ENCODE data around the gene KRTAP4-2.
"Not testable (repeated sequence)": the region's sequence is repeated elsewhere in the genome, so short reads cannot be mapped to it uniquely, and the experiment has no call there.

The KRTAP4-2 gene

DNA sequence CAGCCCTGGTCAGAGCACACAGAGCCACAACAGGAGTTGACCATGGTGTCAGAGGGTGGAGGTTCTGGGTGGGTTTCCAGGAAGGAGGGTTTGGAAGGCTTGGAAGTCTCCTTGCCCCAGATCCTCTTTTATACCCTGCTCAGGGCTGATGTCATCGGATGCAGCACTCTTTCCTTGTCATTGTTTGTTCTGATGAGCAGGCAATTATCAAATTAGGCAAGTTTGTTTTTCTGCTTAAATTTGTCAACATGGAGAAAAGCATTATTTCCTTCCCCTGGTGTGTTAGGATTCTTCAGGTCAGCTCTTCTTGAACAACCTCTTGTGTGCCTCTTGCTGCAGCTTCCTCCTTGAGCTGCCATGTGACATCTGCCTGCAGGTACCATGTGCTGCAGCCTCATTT lies 17.4 kb downstream of the KRTAP4-2 start, which contains the start of gene KRTAP4-4:
KRTAP4-4 (minus strand) TSS at position 101 of the 400 bp plus-strand sequence; CDS start at position 44, 57 bp downstream.
- DNase-seq (ENCODE audit: low read depth): no peak

GRCh38 chr17:41160190-41160589 lies 17.8 kb downstream of the KRTAP4-2 start:
- DNase-seq (ENCODE audit: low read depth): not testable (repeated sequence)

GRCh38 chr17:41153856-41154255 lies 24.2 kb downstream of the KRTAP4-2 start:
- no peak for DNase-seq (ENCODE audit: low read depth)

- no peak for DNase-seq (ENCODE audit: low read depth)
Observed at GRCh38 chr17:41151525-41151924, 26.5 kb downstream of the KRTAP4-2 start.

DNA sequence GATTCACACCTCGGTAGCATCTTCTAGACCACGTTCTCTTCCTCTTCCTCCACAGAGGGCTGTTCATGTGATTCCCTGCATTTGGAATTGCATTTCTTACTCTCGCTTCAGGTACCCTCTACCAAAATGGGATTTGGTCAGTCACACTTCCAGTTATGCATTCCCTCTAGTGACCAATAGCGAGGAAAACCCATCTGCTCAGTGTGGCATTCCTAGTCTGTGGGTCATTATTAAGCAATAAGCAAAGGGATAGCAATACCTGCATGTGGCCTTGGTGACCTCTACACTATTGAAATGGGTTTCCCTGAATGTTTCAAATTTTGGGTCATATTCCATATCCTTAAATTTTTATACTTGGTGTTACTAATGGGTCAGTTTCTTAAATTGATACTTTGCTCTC lies 28.0 kb downstream of the KRTAP4-2 start:
- DNase-seq (ENCODE audit: low read depth): no peak

DNA sequence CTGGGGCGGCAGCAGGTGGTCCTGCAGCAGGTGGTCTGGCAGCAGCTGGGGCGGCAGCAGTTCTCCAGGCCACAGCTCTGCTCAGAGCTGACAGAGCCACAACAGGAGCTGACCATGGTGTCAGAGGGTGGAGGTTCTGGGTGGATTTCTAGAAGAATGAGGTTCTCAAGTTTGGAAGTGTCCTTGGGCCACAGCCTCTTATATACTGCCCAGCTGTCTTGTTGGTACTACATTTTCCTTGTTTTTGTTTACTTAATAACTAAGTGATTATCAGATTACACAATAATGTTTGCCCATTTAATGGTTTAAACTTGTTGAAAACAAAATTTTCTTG lies 28.4 kb downstream of the KRTAP4-2 start, which contains the start of gene KRTAP4-5:
KRTAP4-5 (minus strand) TSS at position 174 of the 334 bp plus-strand sequence; CDS start at position 116, 58 bp downstream.
- DNase-seq (ENCODE audit: low read depth): no peak

DNA sequence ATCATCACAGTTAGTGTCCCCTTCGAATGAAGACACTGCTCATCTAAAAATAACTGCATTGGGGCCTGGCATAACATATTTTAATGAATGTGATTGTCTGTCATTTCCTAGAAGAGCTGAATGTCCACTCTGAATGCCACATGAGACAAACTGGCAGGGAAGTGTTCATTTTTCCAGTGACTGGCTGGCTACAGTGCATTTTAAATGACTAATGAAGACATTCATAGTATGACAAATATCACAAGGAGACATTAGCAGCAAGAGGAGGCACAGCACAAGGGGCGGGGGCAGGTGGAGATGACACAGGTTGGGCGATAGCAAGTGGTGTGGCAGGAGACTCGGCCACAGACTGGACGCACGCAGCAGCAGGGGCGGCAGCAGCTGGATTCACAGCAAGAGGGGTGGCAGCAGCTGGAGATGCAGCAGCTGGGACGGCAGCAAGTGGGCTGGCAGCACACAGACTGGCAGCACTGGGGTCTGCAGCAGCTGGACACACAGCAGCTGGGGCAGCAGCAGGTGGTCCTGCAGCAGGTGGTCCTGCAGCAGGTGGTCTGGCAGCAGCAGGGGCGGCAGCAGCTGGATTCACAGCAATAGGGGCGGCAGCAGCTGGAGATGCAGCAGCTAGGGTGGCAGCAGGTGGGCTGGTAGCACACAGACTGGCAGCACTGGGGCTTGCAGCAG lies 28.9 kb downstream of the KRTAP4-2 start:
- DNase-seq (ENCODE audit: low read depth): not testable (repeated sequence)

DNA sequence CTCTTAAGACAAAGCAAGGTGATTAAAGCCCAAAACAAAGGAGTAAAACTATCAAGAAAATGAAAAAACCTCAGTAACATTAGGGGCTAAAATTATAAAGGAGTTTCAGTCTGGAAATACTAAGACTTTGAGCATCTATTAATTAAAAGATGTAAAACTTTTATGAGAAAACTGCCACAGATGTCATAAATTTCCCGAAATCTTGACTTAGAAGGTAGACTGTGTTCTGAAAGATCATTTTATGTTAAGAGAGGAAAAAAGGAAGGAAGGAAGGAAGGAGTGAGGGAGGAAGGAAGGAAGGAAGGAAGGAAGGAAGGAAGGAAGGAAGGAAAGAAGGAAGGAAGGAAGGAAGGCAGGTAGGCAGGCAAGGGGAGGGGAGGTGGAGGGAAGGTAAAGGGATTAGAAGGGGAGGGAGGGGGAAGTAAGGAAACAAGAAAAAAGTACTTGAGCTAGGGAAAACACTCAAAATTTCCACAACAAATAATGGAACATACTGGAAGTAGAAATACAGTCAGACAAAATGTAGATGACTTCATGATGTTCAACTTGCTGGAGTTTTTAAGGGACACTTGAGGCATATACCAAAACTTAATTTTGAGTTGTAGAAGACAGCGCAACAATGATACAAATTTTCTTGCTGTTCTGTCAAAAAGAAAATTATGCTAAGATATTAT lies 30.4 kb downstream of the KRTAP4-2 start:
- DNase-seq (ENCODE audit: low read depth): no peak

GRCh38 chr17:41145261-41145660 lies 32.8 kb downstream of the KRTAP4-2 start:
- DNase-seq (ENCODE audit: low read depth): no peak

DNA sequence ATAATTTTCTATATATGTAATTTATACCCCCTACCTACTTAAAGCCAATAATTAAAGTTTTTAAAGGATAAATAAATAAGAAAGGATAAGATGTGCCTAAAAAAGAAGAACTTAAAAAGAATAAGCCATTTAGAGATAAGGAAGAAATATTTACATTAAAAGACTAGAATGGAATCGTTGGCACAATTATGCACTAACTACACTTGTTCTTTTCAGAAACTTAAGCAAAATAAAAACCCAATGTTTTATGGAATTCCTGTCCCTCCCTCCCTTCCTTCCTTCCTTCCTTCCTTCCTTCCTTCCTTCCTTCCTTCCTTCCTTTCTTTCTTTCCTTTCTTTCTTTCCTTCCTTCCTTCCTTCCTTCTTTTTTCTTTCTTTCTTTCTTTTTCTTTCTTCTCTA lies 33.2 kb downstream of the KRTAP4-2 start:
- DNase-seq (ENCODE audit: low read depth): no peak

DNA sequence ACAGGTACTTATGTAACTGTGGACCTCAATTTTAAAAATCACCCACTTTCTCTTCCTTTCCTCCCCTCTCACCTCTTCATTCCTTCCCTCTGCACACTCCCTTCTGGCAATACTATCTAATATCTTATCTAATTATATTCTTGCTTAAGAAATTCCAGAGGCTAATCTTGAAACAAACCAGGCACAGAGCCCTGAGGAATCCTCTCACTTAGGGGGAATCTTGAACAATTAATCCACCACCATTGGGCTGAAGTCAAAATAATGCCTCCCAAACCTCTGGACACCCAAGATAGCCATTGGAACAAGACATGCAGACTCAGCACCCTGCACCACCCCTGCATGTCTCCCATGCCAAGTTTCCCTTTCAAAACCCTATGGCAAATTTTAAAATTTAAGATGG lies 36.7 kb downstream of the KRTAP4-2 start:
- DNase-seq (ENCODE audit: low read depth): no peak

GRCh38 chr17:41140360-41141131 lies 37.5 kb downstream of the KRTAP4-2 start, which contains the start of gene KRTAP4-6:
Gene KRTAP4-6, minus strand, starts transcription at chr17:41140544. Its CDS starts 57 bp downstream, at chr17:41140487.
- no peak for DNase-seq (ENCODE audit: low read depth)

DNA sequence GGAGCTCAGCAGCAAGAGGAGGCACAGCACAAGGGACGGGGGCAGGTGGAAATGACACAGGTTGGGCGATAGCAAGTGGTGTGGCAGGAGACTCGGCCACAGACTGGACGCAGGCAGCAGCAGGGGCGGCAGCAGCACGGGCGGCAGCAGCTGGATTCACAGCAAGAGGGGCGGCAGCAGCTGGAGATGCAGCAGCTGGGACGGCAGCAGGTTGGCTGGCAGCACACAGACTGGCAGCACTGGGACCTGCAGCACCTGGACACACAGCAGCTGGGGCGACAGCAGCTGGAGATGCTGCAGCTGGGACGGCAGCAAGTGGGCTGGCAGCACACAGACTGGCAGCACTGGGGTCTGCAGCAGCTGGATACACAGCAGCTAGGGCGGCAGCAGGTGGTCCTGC lies 38.2 kb downstream of the KRTAP4-2 start:
- not testable (repeated sequence) for DNase-seq (ENCODE audit: low read depth)

DNA sequence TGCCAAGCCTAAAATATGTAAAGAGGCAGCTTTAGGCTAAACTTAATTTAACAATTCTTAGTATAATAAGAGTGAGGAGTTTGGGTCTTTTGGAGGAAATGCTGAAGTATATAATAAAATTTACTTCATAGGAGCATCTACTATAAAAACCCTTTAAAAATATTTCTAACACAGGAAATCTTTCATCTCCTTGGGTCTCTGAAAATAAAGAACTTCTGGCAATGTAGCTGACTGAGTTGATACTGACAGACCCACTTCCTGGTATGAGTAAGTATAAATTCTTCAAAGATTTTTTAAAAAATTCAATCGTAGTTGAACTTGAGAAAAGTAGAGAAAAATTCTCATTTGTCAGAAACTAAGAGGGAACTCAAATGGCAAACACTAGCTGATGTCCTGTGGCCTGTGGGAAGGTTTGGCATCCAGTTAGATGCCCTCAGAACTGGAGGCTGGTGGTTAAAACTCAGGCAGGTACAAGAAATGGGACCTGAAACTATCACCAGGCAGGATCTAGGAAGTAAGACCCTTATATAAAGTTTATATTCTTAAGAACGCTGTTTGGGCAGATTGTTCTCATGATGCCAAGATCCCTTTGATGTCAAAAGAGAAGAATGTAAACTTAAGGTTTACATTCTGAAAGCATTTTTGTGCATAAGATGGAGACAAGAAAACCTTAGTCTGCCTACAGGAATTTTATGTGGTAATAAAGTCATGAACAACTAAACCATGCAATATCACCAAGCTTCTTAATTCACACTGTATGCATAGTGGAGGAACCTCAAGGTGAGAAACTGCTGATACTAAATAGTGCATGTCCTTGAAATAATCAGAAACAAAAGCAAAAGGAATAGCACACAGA lies 43.9 kb downstream of the KRTAP4-2 start:
- DNase-seq (ENCODE audit: low read depth): no peak

DNA sequence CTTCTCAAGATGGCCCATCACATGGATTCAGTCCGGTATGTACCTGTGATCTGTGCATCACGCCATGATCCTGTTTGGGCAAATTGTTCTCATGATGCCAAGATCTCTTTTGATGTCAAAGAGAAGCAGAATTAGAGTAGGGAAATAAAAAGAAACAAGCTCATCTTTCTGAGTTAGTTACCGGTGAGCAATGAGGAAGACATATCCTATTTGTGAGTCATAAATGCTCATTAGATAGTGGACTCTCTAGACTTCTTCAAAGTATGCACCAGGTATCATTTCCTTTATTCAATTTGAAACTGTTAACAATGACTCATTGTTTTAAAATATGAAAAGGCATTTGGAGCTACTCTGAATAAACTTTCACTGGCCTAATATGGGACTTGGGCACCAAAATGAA lies 46.0 kb downstream of the KRTAP4-2 start:
- no peak for DNase-seq (ENCODE audit: low read depth)

Data from activated T-helper 1 cell treated with Interleukin-2 at 50 U/mL for 16 hours (primary cell).